Activated B cell treated with CpG ODN at 0.5 μM for 24 hours (primary cell): ENCODE data around the gene FAM151B. TPM values are rescaled to one million over a fixed set of nuclear protein-coding genes. Genes with fewer than 3 reads are reported as not detected.

ENCODE experiments used
- ATAC-seq: fragments of 200-7000 bp; cut with Tn5 transposase; one replicate; pipeline ENCODE4 v1.10.0; 2021; ENCODE audit warnings: low read depth, mild to moderate bottlenecking, moderate library complexity
- CTCF ChIA-PET: fragments of 350-600 bp; sonication (Branson Sonifier 250); formaldehyde crosslinking; loops from one replicate; lab custom pipeline; 2021; ENCODE audit warnings: antibody characterized with exemption; lab: Charles Lee
- POLR2A ChIA-PET: fragments of 350-600 bp; sonication (Branson Sonifier 250); formaldehyde crosslinking; loops from one replicate; lab custom pipeline; 2021; ENCODE audit warnings: antibody characterized with exemption; lab: Charles Lee
- DNase-seq: peaks from one replicate; pipeline ENCODE4 v3.0.0; 2022
- H3K27ac Mint-ChIP-seq: one replicate; pipeline ENCODE4 v1.8.0; 2020; ENCODE audit warnings: mixed read lengths
- H3K27me3 Mint-ChIP-seq: one replicate; pipeline ENCODE4 v1.8.0; 2021; ENCODE audit warnings: mixed read lengths
- H3K36me3 Mint-ChIP-seq: one replicate; pipeline ENCODE4 v1.8.0; 2021; ENCODE audit warnings: low read depth, mixed read lengths
- H3K4me1 Mint-ChIP-seq: one replicate; pipeline ENCODE4 v1.8.0; 2021; ENCODE audit warnings: mixed read lengths
- H3K4me3 Mint-ChIP-seq: one replicate; pipeline ENCODE4 v1.8.0; 2020; ENCODE audit warnings: mild to moderate bottlenecking, mixed read lengths
- H3K9me3 Mint-ChIP-seq: one replicate; pipeline ENCODE4 v1.8.0; 2020; ENCODE audit warnings: mixed read lengths
- intact Hi-C: fragments of 100-400 bp; cut with micrococcal nuclease; formaldehyde crosslinking; loops from one replicate; pipeline ENCODE4 v1.15.1; 2024
- total RNA-seq: library from RNA; stranded (reverse); gene quantifications from 2 replicates; pipeline ENCODE4 v1.2.3, GENCODE V29; 2022
- TF ChIP-seq, protein P1 (sequence below): fragments of 200-600 bp; IDR thresholded peaks from one replicate; pipeline ENCODE4 v1.8.0; 2022; ENCODE audit warnings: antibody characterized with exemption, mild to moderate bottlenecking

Gene FAM151B
- total RNA-seq, 1 donor from 2014 or later: 0.47 TPM

DNA sequence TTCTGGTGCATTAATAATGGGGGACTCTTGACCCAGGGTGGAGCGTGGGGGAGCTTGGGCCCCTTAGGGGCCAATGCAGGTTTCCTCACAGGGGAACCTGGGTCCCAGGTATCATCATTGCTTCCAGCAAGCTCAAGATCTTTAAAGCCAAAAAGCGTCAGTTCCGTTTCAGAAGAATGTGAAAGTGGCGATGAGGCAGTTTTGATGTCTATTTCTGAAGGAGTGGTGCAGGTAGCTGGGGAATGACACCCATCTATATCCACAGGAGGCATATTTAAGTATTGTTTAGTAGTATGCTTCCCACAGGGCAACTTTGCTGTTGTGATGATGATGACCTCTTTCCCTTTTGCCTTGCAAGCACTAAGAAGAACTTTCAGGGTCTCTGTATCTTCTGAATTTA lies 71.3 kb downstream of the FAM151B start:
- Mint-ChIP-seq H3K4me1 (no peaks in the 10 kb centered on the region), H3K36me3 (no peaks in the 10 kb centered on the region), H3K4me3 (no peak overlapping the region), H3K27me3 (peaks cover 19% of the 10 kb centered on the region), H3K27ac (no peak overlapping the region), H3K9me3 (no peaks in the 10 kb centered on the region)
- TF ChIP-seq, protein P1, sequence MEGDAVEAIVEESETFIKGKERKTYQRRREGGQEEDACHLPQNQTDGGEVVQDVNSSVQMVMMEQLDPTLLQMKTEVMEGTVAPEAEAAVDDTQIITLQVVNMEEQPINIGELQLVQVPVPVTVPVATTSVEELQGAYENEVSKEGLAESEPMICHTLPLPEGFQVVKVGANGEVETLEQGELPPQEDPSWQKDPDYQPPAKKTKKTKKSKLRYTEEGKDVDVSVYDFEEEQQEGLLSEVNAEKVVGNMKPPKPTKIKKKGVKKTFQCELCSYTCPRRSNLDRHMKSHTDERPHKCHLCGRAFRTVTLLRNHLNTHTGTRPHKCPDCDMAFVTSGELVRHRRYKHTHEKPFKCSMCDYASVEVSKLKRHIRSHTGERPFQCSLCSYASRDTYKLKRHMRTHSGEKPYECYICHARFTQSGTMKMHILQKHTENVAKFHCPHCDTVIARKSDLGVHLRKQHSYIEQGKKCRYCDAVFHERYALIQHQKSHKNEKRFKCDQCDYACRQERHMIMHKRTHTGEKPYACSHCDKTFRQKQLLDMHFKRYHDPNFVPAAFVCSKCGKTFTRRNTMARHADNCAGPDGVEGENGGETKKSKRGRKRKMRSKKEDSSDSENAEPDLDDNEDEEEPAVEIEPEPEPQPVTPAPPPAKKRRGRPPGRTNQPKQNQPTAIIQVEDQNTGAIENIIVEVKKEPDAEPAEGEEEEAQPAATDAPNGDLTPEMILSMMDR: no peak
- POLR2A ChIA-PET: no interaction called here
- CTCF ChIA-PET: no interaction called here
- ATAC-seq (no peak), DNase-seq (no peak)
- intact Hi-C loops: no loop called here

DNA sequence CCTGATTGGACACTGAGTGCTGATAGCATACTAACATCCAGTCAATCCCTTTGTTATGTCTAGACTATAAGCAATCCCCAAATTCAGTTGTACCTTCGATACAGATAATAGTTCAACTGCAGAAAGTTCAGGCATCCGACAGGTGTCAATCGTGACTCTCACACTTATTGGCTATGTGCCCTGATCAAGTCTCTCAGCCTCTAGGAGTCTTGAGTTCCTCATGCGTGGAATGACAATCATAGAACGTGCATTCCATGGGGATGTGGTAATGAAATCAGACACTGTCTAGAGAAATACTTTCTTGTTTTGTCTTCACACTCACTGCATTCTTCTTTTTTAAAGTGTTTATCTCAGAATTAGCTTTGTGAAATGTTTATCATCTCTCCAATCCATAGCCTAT lies 77.4 kb downstream of the FAM151B start:
- H3K4me1 Mint-ChIP-seq: peaks cover 2% of the 10 kb centered on the region

DNA sequence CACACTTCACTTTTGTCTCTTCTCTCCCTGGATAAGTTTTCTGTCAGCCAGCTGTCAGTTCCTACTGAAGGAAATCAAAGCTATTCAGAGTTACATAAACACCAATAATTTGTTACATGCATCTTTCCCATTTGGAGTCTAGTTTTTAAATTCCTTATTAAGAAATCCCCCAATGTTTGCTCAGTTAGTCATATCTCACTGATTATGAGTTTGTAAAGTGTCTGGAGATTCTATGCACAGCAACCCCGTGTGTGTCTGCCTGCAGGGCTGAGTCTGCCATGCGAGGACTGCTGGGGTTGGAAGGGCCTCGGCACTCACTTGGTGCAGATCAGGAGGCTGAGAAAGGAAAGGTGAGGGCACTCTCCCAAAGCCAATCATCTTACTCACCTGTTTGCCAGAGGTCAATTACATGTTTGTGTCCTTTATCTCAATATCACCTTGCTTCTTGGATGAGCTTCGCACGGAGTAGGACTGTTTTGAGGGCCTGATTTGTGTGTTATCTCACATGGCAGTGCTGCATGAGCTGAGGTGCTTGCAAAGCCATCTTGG lies 78.9 kb downstream of the FAM151B start:
- Mint-ChIP-seq H3K27ac (no peak overlapping the region), H3K36me3 (no peaks in the 10 kb centered on the region), H3K9me3 (no peaks in the 10 kb centered on the region), H3K4me3 (no peak overlapping the region), H3K27me3 (peaks cover 32% of the 10 kb centered on the region), H3K4me1 (peaks cover 8% of the 10 kb centered on the region)
- no peak for DNase-seq
- TF ChIP-seq, protein P1: no peak
- POLR2A ChIA-PET: no interaction called here
- no peak for ATAC-seq
- CTCF ChIA-PET: no interaction called here
- intact Hi-C loops: no loop called here

More for the DNA sequence above, 77.4 kb downstream of the FAM151B start:
- no peak overlapping the region for H3K4me3 Mint-ChIP-seq
- intact Hi-C loops: no loop called here
- TF ChIP-seq, protein P1: no peak
- no peak for DNase-seq
- CTCF ChIA-PET: no interaction called here
- POLR2A ChIA-PET: no interaction called here
- peaks cover 21% of the 10 kb centered on the region for H3K27me3 Mint-ChIP-seq
- no peak for ATAC-seq
- no peaks in the 10 kb centered on the region for H3K9me3 Mint-ChIP-seq
- no peaks in the 10 kb centered on the region for H3K36me3 Mint-ChIP-seq
- H3K27ac Mint-ChIP-seq: no peak overlapping the region

DNA sequence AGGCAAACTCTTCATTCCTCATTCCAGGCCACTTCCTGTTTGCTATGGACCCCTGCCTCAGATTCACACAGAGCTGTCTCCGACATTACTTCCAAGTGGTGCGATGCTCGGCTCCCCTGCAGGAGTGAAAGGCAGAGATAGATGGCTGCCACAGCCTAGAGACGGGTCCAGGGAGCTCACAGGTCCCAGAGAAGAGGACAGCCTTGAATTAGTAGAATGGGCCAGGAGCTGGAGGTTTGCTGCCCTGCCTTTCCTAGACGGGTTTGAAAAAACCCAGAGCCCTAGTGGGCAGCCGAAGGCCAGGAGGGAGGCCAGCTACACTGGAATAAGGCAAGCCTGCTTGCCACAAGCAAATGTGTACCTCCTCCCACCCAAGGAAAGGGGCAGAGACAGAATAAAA lies 80.4 kb downstream of the FAM151B start:
- H3K4me3 Mint-ChIP-seq: no peak overlapping the region
- TF ChIP-seq, protein P1: no peak
- DNase-seq: no peak
- ChIA-PET CTCF (no interaction called here), POLR2A (no interaction called here)
- no peaks in the 10 kb centered on the region for H3K36me3 Mint-ChIP-seq
- no peak for ATAC-seq
- peaks cover 8% of the 10 kb centered on the region for H3K4me1 Mint-ChIP-seq
- H3K27me3 Mint-ChIP-seq: peaks cover 45% of the 10 kb centered on the region
- no peaks in the 10 kb centered on the region for H3K9me3 Mint-ChIP-seq
- no peak overlapping the region for H3K27ac Mint-ChIP-seq
- intact Hi-C loops: no loop called here

DNA sequence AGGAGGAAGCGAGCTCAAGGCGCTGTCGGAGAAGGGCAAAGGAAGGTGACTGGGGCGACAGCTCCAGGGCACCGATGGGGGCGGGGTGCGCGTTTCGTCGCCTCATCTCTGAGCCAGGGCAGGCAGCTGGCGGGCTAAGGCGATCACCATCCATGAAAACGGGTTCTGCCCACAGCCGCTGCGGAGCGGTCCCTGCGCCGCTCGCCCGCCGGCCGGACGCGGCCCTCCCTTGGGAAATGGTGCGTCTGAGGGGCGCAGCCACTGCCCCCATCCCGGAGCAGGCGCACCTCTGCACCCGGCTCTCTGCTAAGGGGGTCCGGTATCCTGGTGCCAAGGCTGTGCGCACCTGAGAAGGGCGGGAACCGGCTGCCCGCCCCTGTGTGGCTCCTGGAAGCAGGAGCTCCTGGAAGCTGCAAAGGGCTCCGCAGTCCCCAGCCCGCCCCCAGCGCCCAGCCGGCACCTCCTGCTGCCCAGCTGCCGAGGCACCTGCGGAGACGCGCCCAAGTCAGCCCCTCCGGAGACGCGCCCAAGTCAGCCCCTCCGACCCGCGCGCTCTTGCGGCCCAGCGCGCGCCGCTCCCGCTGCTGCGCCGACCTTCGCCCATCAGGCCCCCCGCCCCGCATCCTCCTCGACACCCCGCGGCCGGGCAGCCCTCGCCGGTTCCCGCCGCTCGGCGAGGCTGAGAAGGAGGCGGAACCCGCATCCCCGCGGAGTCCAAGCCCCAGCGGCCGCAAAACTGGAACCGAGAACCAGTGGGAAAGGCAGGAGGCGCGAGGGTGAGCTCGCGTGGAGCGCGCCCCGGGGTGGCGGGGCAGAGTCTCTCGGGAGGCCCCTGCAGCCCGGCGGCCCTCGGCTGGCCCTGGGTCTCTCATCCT lies 81.4 kb downstream of the FAM151B start:
- H3K9me3 Mint-ChIP-seq: no peaks in the 10 kb centered on the region
- no peak for DNase-seq
- H3K4me3 Mint-ChIP-seq: no peak overlapping the region
- ChIA-PET CTCF (no interaction called here), POLR2A (interaction anchor here (0.6 kb wide), 1 partner anchor 179 kb away, joined by 3 read pairs; no protein-coding TSS in a partner anchor)
- no peak overlapping the region for H3K27ac Mint-ChIP-seq
- ATAC-seq: no peak
- H3K27me3 Mint-ChIP-seq: peaks cover 46% of the 10 kb centered on the region
- intact Hi-C loops: no loop called here
- peaks cover 8% of the 10 kb centered on the region for H3K4me1 Mint-ChIP-seq
- H3K36me3 Mint-ChIP-seq: no peaks in the 10 kb centered on the region
- TF ChIP-seq, protein P1: no peak
